Epidermal melanocyte (primary cell): Measurements from ENCODE around the gene SKI.

ENCODE experiments used
- DNase-seq: peaks from one replicate; pipeline ENCODE4 v3.0.0; 2011; ENCODE audit warnings: low spot score; ENCODE audit not compliant: insufficient read length

The SKI gene

GRCh38 chr1:2337501-2337900 lies 109.4 kb downstream of the SKI start:
- DNase-seq: no peak

- no peak for DNase-seq
These were observed 111.3 kb downstream of the SKI start for GRCh38 chr1:2339206-2340085.

GRCh38 chr1:2340086-2340917 lies 112.2 kb downstream of the SKI start:
- no peak for DNase-seq

GRCh38 chr1:2340918-2341254 lies 112.8 kb downstream of the SKI start:
- no peak for DNase-seq

- DNase-seq: no peak
These were observed 113.7 kb downstream of the SKI start for GRCh38 chr1:2341706-2342383.

GRCh38 chr1:2342384-2343022 lies 114.4 kb downstream of the SKI start:
- DNase-seq: no peak

GRCh38 chr1:2343023-2343935 lies 115.2 kb downstream of the SKI start:
- no peak for DNase-seq

GRCh38 chr1:2344121-2344681 lies 116.1 kb downstream of the SKI start:
- DNase-seq: no peak

GRCh38 chr1:2344744-2345296 lies 116.7 kb downstream of the SKI start:
- no peak for DNase-seq

- DNase-seq: no peak
These were observed 117.4 kb downstream of the SKI start for GRCh38 chr1:2345297-2346075.

GRCh38 chr1:2346691-2347408 lies 118.7 kb downstream of the SKI start:
- DNase-seq: no peak

- no peak for DNase-seq
These were observed 119.3 kb downstream of the SKI start for GRCh38 chr1:2347409-2347785.

- no peak for DNase-seq
These were observed 119.8 kb downstream of the SKI start for GRCh38 chr1:2347896-2348295.

GRCh38 chr1:2348346-2349325 lies 120.5 kb downstream of the SKI start:
- no peak for DNase-seq

GRCh38 chr1:2349806-2350205 lies 121.7 kb downstream of the SKI start:
- no peak for DNase-seq

- DNase-seq: no peak
These were observed 122.4 kb downstream of the SKI start for GRCh38 chr1:2350501-2350900.
